ENCODE data around the gene MRAS.

DNA sequence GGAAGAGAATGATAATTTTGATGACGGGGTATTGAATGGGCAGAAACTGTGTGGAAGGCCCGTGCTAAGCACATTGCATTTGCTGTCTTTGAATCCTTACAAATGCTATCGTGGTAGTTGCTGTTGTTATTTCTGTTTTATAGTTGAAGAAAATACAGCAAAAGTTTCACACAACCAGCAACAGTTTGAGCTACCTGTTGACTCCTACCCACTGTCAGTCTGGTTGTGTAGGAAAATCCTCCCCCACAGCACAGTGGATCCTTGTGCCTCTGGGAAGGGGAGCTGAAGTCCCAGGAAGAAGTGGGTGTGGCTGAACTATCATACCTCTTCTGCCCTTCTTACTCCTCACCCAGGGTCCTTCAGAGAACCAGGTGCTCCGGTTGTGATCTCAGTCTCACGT, 29.4 kb downstream of the MRAS start:
- TF ChIP-seq CTCF (IDR thresholded peaks at IDR 0.05) (no peak), POLR2A (IDR thresholded peaks at IDR 0.05) (no peak), EP300 (IDR thresholded peaks at IDR 0.05) (no peak)
